Thyroid gland (tissue), 4 donors: ENCODE results near the gene ZNF385B.

Experiments used
- CTCF ChIP-seq, 6 experiments: fragments of 200-600 bp in 3 of 6; fragments of 450-650 bp in 3 of 6; sonication (generic) in 3 of 6; IDR thresholded peaks; one replicate each; pipeline ENCODE4 v1.5.1; 2016 to 2019; ENCODE audit warnings: antibody characterized with exemption in 6 of 6, mild to moderate bottlenecking in 2 of 6, inconsistent platforms in 1 of 6, moderate library complexity in 1 of 6
- POLR2A ChIP-seq, 2 donors: fragments of 450-650 bp; IDR thresholded peaks; one replicate each; pipeline ENCODE4 v1.6.1; 2017; ENCODE audit warnings: antibody characterized with exemption in 2 of 2, mild to moderate bottlenecking in 2 of 2, moderate library complexity in 1 of 2

- no peak for TF ChIP-seq POLR2A (IDR thresholded peaks at IDR 0.05)
- TF ChIP-seq CTCF (IDR thresholded peaks at IDR 0.05), result no peak
Observed at GRCh38 chr2:179592167-179592936, 269.1 kb downstream of the ZNF385B start.
